ENCODE data around the gene LDAH. TPM values are rescaled to one million over a fixed set of nuclear protein-coding genes. Genes with fewer than 3 reads are reported as not detected.

The LDAH gene
- total RNA-seq, 2 donors from 2014 or later, result 6.6 to 9.0 TPM

Other genes with a start within 250 kb of the LDAH start
- gene HS1BP3, start 172.0 kb downstream of the LDAH start, total RNA-seq, result 10 to 100 TPM; 19.8 to 21.4 TPM
- 1 to 10 TPM in 1 of 2 donors, under 1 TPM in 1; 0.32 to 4.8 TPM for gene GDF7, start 156.0 kb downstream of the LDAH start, total RNA-seq
- gene APOB, start 221.0 kb upstream of the LDAH start, total RNA-seq, result 10 to 100 TPM; 25.1 to 48.1 TPM